Omental fat pad (tissue), 4 donors: ENCODE results near the gene AMBRA1. TPM values are rescaled to one million over a fixed set of nuclear protein-coding genes. Genes with fewer than 3 reads are reported as not detected.

Experiments used
- ATAC-seq: fragments of 150-250 bp; one replicate; pipeline ENCODE4 v1.9.1; 2016; ENCODE audit warnings: mild to moderate bottlenecking, moderate library complexity; ENCODE audit not compliant: low FRiP score
- DNase-seq: peaks from one replicate; pipeline ENCODE4 v3.0.0-alpha.2; 2019; ENCODE audit warnings: low spot score
- total RNA-seq, 4 donors: library from RNA; depleted of rRNA; stranded (reverse); fragments of >200 nt; gene quantifications; one replicate each; pipeline ENCODE4 v1.1.0, GENCODE V29; 2016
- TF ChIP-seq, protein P1 (sequence below), 3 donors: fragments of 450-650 bp; IDR thresholded peaks; one replicate each; pipeline ENCODE4 v1.5.1; 2016 to 2017; ENCODE audit warnings: antibody characterized with exemption in 3 of 3, mild to moderate bottlenecking in 3 of 3, moderate library complexity in 2 of 3

The AMBRA1 gene
- total RNA-seq, 4 donors from 2014 or later, result 19.2 to 41.0 (median 23.5) TPM

DNA sequence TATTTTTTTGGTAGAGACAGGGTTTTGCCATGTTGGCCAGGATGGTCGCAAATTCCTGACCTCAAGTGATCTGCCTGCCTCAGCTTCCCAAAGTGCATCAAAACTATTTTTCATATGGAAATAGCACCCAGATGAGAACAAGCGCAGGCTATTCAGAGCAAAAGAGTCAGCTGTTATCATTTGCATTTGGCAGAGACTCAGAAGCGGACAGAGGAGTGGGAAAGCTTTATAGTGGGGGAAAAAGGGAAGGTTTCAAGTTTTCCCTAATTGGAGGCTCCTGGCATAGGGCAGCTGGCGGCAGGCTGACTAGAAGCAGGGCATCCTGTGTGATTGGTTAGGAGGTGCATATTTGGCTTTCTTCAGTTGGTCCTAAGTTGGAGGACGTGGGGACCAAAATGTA is 43.7 kb upstream of the AMBRA1 start:
- DNase-seq, result no peak
- TF ChIP-seq, protein P1, sequence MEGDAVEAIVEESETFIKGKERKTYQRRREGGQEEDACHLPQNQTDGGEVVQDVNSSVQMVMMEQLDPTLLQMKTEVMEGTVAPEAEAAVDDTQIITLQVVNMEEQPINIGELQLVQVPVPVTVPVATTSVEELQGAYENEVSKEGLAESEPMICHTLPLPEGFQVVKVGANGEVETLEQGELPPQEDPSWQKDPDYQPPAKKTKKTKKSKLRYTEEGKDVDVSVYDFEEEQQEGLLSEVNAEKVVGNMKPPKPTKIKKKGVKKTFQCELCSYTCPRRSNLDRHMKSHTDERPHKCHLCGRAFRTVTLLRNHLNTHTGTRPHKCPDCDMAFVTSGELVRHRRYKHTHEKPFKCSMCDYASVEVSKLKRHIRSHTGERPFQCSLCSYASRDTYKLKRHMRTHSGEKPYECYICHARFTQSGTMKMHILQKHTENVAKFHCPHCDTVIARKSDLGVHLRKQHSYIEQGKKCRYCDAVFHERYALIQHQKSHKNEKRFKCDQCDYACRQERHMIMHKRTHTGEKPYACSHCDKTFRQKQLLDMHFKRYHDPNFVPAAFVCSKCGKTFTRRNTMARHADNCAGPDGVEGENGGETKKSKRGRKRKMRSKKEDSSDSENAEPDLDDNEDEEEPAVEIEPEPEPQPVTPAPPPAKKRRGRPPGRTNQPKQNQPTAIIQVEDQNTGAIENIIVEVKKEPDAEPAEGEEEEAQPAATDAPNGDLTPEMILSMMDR (IDR thresholded peaks at IDR 0.05), result no peak
- no peak for ATAC-seq

DNA sequence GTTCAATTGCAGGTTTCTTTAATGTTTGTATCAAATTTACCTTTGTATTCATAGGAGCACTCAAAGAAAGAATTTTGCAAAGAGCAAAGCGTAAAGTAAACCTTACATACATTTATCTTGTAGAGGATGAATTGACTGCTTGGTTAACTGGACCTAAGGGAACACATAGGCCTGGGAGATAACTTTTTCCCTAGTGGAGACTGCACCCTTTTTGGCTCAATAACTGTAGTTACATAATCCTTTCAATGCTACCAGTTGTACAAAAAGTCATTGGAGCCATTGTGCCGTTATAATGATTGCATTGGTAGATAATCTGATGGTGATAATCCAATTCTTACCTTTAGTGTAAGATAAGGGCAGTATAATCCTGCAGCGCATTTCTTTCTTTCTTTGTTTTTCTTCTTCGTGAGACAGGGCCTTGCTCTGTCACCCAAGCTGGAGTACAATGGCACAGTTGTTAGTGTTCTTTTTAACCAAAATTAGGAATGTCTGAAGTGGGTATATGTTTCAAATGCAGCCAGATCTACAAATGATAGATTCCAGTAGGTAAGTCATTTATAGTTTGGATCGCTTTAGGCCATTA is 41.8 kb upstream of the AMBRA1 start:
- TF ChIP-seq, protein P1 (IDR thresholded peaks at IDR 0.05), result no peak
- ATAC-seq (no peak), DNase-seq (no peak)

DNA sequence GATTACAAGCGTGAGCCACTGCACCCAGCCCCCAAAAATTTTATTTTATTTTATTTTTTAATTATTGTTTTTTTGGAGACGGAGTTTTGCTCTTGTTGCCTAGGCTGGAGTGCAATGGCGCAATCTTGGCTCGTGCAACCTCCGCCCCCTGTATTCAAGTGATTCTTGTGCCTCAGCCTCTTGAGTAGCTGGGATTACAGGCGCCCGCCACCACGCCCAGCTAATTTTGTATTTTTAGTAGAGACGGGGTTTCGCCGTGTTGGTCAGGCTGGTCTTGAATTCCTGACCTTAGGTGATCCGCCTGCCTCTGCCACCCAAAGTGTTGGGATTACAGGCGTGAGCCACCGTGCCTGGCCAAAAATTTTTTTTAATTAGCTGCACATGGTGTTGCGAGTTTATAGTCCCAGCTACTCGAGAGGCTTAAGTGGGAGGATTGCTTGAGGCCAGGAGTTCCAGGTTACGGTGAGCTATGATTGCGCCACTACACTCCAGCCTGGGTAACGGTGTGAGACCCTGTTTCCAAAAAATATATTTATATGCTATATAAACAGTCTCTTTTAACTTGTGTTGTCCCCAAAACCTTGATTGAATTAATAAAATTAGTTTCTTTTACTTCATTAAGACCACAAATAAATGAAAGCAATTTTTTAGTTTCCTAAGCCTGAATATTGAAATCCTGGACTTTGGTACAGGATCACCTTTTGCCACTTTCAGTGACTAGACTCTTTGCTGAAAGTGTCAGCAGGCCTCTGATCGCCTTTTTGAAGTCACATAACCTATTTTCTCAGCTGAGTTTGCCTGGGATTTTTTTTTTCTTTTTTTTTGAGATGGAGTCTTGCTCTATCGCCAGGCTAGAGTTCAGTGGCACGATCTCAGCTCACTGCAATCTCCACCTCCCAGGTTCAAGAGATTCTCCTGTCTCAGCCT is 39.7 kb upstream of the AMBRA1 start:
- TF ChIP-seq, protein P1 (IDR thresholded peaks at IDR 0.05), result no peak
- ATAC-seq (no peak), DNase-seq (no peak)

DNA sequence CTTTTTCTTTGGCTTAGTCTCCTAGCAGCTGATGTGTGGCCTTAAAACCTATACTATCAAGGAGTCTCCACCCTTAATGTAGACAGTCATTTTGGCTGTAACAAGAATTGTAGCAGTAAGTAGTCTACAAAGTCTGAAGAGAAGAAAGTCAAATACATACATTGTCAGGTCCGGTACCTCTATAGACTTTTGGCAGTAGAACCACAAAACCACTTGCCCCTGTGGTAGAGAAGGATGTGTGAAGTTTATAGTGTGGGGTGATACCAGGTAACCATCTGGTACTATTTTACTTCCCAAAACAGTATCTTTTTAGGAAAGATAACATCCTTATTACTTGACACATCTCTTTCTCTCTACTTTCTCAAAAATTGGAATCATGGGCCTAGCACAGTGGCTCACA is 38.7 kb upstream of the AMBRA1 start:
- ATAC-seq (no peak), DNase-seq (no peak)
- TF ChIP-seq, protein P1 (IDR thresholded peaks at IDR 0.05), result no peak

DNA sequence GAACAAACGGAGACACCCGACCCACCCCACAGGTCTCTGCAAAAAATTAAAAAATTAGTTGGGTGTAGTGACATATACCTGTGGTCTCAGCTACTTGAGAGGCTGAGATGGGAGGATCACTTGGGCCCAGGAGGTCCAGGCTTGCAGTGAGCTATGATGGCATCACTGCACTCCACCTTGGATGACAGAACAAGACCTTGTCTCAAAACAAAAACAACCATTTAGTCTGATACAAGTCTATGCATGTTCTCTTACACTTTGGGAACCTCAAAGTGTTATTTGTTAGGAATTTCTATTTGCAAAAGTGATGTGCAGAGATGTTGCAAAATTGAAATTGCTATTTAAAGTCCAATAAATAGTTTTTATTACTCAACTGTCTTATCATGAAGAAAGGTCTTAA is 37.9 kb upstream of the AMBRA1 start:
- TF ChIP-seq, protein P1 (IDR thresholded peaks at IDR 0.05), result no peak
- DNase-seq, result no peak
- ATAC-seq, result no peak

DNA sequence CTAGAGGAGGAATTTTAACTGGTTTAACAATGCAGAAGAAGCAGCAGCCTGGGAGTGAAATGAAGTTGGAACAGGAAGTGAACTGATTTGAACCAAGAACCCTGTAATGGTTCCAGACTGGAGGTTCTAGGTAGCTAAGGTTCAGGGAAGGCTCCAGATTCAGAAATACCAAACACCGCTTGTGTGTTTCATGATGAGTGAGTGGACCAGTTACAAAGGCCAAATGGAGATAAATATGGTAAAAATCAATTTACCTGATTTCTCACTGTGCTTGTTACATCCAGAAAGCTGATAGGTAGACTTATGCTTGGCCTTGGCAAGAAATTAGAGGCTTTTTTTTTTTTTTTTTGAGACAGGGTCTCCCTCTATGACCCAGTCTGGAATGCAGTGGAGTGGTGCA is 36.4 kb upstream of the AMBRA1 start:
- no peak for DNase-seq
- no peak for ATAC-seq
- TF ChIP-seq, protein P1 (IDR thresholded peaks at IDR 0.05), result no peak
